HG02588 (cell line): ENCODE measurements around the gene MED28.
"Not testable (repeated sequence)": the region's sequence is repeated elsewhere in the genome, so short reads cannot be mapped to it uniquely, and the experiment has no call there.

Source experiments
- ATAC-seq: cut with Tn5 transposase; IDR thresholded peaks from one replicate; pipeline ENCODE4 v1.9.1; 2021; ENCODE audit warnings: mild to moderate bottlenecking, moderate library complexity; ENCODE audit not compliant: unreplicated experiment

Gene MED28

GRCh38 chr4:17616283-17616682, 1.8 kb downstream of the MED28 start:
- no peak for ATAC-seq

- no peak for ATAC-seq
Observed at GRCh38 chr4:17618926-17619325, 4.5 kb downstream of the MED28 start.

- no peak for ATAC-seq
Observed at GRCh38 chr4:17619416-17620105, 5.1 kb downstream of the MED28 start.

- ATAC-seq = no peak
Observed at GRCh38 chr4:17623451-17624001, 9.1 kb downstream of the MED28 start.

- ATAC-seq = no peak
Observed at GRCh38 chr4:17624821-17625220, 10.4 kb downstream of the MED28 start.

GRCh38 chr4:17630228-17630627, 15.8 kb downstream of the MED28 start:
- no peak for ATAC-seq

- ATAC-seq = no peak
Observed at GRCh38 chr4:17633600-17633999, 19.2 kb downstream of the MED28 start.

- ATAC-seq = no peak
Observed at GRCh38 chr4:17635056-17635455, 20.6 kb downstream of the MED28 start.

- ATAC-seq = peak; percentile 6
Observed at GRCh38 chr4:17636341-17636695, 21.9 kb downstream of the MED28 start.

GRCh38 chr4:17636696-17637622, 22.5 kb downstream of the MED28 start:
- ATAC-seq = peak; percentile 82

GRCh38 chr4:17639136-17639535, 24.7 kb downstream of the MED28 start:
- ATAC-seq = no peak

GRCh38 chr4:17642398-17642783, 27.9 kb downstream of the MED28 start:
- no peak for ATAC-seq

GRCh38 chr4:17646693-17647092, 32.3 kb downstream of the MED28 start:
- no peak for ATAC-seq

GRCh38 chr4:17647176-17647806, 32.9 kb downstream of the MED28 start:
- ATAC-seq = no peak

GRCh38 chr4:17647927-17648326, 33.5 kb downstream of the MED28 start:
- no peak for ATAC-seq

GRCh38 chr4:17650406-17650805, 36.0 kb downstream of the MED28 start:
- ATAC-seq = no peak

- ATAC-seq = no peak
Observed at GRCh38 chr4:17654701-17655100, 40.3 kb downstream of the MED28 start.

GRCh38 chr4:17657090-17657489, 42.6 kb downstream of the MED28 start:
- no peak for ATAC-seq

GRCh38 chr4:17657849-17658248, 43.4 kb downstream of the MED28 start:
- ATAC-seq = no peak

- not testable (repeated sequence) for ATAC-seq
Observed at GRCh38 chr4:17659196-17659595, 44.8 kb downstream of the MED28 start.

- ATAC-seq = no peak
Observed at GRCh38 chr4:17662694-17663093, 48.3 kb downstream of the MED28 start.
